ENCODE results near the gene ANXA3.
"Not testable (repeated sequence)": the region's sequence is repeated elsewhere in the genome, so short reads cannot be mapped to it uniquely, and the experiment has no call there.

GRCh38 chr4:78548889-78549288 lies 2.7 kb upstream of the ANXA3 start:
- TF ChIP-seq, protein P1, sequence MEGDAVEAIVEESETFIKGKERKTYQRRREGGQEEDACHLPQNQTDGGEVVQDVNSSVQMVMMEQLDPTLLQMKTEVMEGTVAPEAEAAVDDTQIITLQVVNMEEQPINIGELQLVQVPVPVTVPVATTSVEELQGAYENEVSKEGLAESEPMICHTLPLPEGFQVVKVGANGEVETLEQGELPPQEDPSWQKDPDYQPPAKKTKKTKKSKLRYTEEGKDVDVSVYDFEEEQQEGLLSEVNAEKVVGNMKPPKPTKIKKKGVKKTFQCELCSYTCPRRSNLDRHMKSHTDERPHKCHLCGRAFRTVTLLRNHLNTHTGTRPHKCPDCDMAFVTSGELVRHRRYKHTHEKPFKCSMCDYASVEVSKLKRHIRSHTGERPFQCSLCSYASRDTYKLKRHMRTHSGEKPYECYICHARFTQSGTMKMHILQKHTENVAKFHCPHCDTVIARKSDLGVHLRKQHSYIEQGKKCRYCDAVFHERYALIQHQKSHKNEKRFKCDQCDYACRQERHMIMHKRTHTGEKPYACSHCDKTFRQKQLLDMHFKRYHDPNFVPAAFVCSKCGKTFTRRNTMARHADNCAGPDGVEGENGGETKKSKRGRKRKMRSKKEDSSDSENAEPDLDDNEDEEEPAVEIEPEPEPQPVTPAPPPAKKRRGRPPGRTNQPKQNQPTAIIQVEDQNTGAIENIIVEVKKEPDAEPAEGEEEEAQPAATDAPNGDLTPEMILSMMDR (IDR thresholded peaks at IDR 0.05) = not testable (repeated sequence)
- TF ChIP-seq POLR2A (IDR thresholded peaks at IDR 0.05) = not testable (repeated sequence)

Measured in esophagus squamous epithelium (tissue), 4 donors.